HT-29 (cell line): Measurements from ENCODE around the gene CNST. TPM values are rescaled to one million over a fixed set of nuclear protein-coding genes. Genes with fewer than 3 reads are reported as not detected.
"Not testable (repeated sequence)": the region's sequence is repeated elsewhere in the genome, so short reads cannot be mapped to it uniquely, and the experiment has no call there.

Source experiments
- DNase-seq: peaks from one replicate; pipeline ENCODE4 v3.0.0-alpha.2; 2015; ENCODE audit warnings: low spot score
- total RNA-seq: library from RNA; depleted of rRNA; stranded (reverse); fragments of >200 nt; shearing (Covaris generic); gene quantifications from 2 replicates; pipeline ENCODE4 v1.2.3, GENCODE V29; 2014

The CNST gene
- total RNA-seq, 1 experiment from 2014 or later: 6.1 TPM

- DNase-seq: peak; percentile 3
Measured at GRCh38 chr1:246583056-246583440, 16.8 kb downstream of the CNST start.

- DNase-seq: peak; percentile 46
Measured at GRCh38 chr1:246583448-246584185, 17.4 kb downstream of the CNST start.

- no peak for DNase-seq
Measured at GRCh38 chr1:246587032-246587431, 20.8 kb downstream of the CNST start.

- DNase-seq: no peak
Measured at GRCh38 chr1:246587606-246588005, 21.4 kb downstream of the CNST start.

- DNase-seq: no peak
Measured at GRCh38 chr1:246588159-246588721, 22.0 kb downstream of the CNST start.

GRCh38 chr1:246589919-246590318 lies 23.7 kb downstream of the CNST start:
- DNase-seq: not testable (repeated sequence)

GRCh38 chr1:246591047-246591446 lies 24.8 kb downstream of the CNST start:
- no peak for DNase-seq

- no peak for DNase-seq
Measured at GRCh38 chr1:246591504-246591903, 25.2 kb downstream of the CNST start.

- no peak for DNase-seq
Measured at GRCh38 chr1:246591958-246592357, 25.7 kb downstream of the CNST start.

- DNase-seq: no peak
Measured at GRCh38 chr1:246592695-246593094, 26.4 kb downstream of the CNST start.

GRCh38 chr1:246595146-246595545 lies 28.9 kb downstream of the CNST start:
- no peak for DNase-seq

GRCh38 chr1:246597340-246597739 lies 31.1 kb downstream of the CNST start:
- DNase-seq: peak; percentile 79

GRCh38 chr1:246597971-246598370 lies 31.7 kb downstream of the CNST start:
- no peak for DNase-seq

- no peak for DNase-seq
Measured at GRCh38 chr1:246599315-246599714, 33.1 kb downstream of the CNST start.

GRCh38 chr1:246600579-246600978 lies 34.3 kb downstream of the CNST start:
- no peak for DNase-seq

- DNase-seq: no peak
Measured at GRCh38 chr1:246602194-246602593, 35.9 kb downstream of the CNST start.

- DNase-seq: not testable (repeated sequence)
Measured at GRCh38 chr1:246605231-246605630, 39.0 kb downstream of the CNST start.

- no peak for DNase-seq
Measured at GRCh38 chr1:246607462-246607861, 41.2 kb downstream of the CNST start.

GRCh38 chr1:246608616-246609376 lies 42.5 kb downstream of the CNST start:
- DNase-seq: peak; percentile 87

GRCh38 chr1:246609632-246610031 lies 43.4 kb downstream of the CNST start:
- DNase-seq: no peak

GRCh38 chr1:246613096-246613758 lies 47.0 kb downstream of the CNST start:
- DNase-seq: no peak

- DNase-seq: no peak
Measured at GRCh38 chr1:246617156-246617555, 50.9 kb downstream of the CNST start.
